ENCODE results near the gene PPME1. TPM values are rescaled to one million over a fixed set of nuclear protein-coding genes. Genes with fewer than 3 reads are reported as not detected.

PPME1 gene
- total RNA-seq (2022; extraction: Qiagen RNA extraction; ENCODE audit: low read depth) = 49.2 to 59.6 TPM (median 58.7 TPM) in 5 replicates

GRCh38 chr11:74170694-74171629, at the start of gene PPME1, which contains the start of gene C2CD3:
Gene PPME1 (plus strand): TSS chr11:74171289. CDS start chr11:74171422, 133 bp downstream.
Gene C2CD3 (minus strand): TSS chr11:74171002. CDS start chr11:74170792, 210 bp downstream.

Other genes with a start within 250 kb of the PPME1 start
- gene DNAJB13, start 220.3 kb upstream of the PPME1 start, total RNA-seq (2022; extraction: Qiagen RNA extraction; ENCODE audit: low read depth) = 0.23 to 0.45 TPM (median 0.30 TPM) in 4 of 5 replicates, not detected in the other
- 60.1 to 93.0 TPM (median 67.0 TPM) in 5 replicates for gene UCP2, start 188.4 kb upstream of the PPME1 start, total RNA-seq (2022; extraction: Qiagen RNA extraction; ENCODE audit: low read depth)
- 1.0 to 2.0 TPM (median 1.7 TPM) in 5 replicates for gene UCP3, start 162.2 kb upstream of the PPME1 start, total RNA-seq (2022; extraction: Qiagen RNA extraction; ENCODE audit: low read depth)
- 16.8 to 19.1 TPM (median 17.2 TPM) in 5 replicates for gene C2CD3, start 287 bp upstream of the PPME1 start, total RNA-seq (2022; extraction: Qiagen RNA extraction; ENCODE audit: low read depth)
- 29.6 to 51.0 TPM (median 40.7 TPM) in 5 replicates for gene P4HA3, start 140.4 kb downstream of the PPME1 start, total RNA-seq (2022; extraction: Qiagen RNA extraction; ENCODE audit: low read depth)
- gene PGM2L1, start 227.1 kb downstream of the PPME1 start, total RNA-seq (2022; extraction: Qiagen RNA extraction; ENCODE audit: low read depth) = 7.8 to 13.6 TPM (median 13.0 TPM) in 5 replicates